ENCODE data around the gene SLC25A22. TPM values are rescaled to one million over a fixed set of nuclear protein-coding genes. Genes with fewer than 3 reads are reported as not detected.

The SLC25A22 gene
- total RNA-seq, 2 donors from 2014 or later = 55.8 to 69.5 TPM

- intact Hi-C loops (cut with DNase I) = no loop called here
Measured at GRCh38 chr11:791658-792534, 6.2 kb downstream of the SLC25A22 start.

GRCh38 chr11:790721-791564, 7.1 kb downstream of the SLC25A22 start:
- H3K27me3 ChIP-seq = no peaks in the 10 kb centered on the region
- no peak overlapping the region for H3K27ac ChIP-seq
- no peak for DNase-seq
- no peak overlapping the region for H3K4me3 ChIP-seq
- peaks cover 36% of the 10 kb centered on the region for H3K4me1 ChIP-seq
- H3K9me3 ChIP-seq = no peaks in the 10 kb centered on the region
- H3K36me3 ChIP-seq (replicated peaks in 1 of 2; ENCODE audit: insufficient read depth in 1 of 2, low read depth in 2 of 2) = peaks cover 0 to 5% of the 10 kb centered on the region in 2 donors
- TF ChIP-seq, protein P1, sequence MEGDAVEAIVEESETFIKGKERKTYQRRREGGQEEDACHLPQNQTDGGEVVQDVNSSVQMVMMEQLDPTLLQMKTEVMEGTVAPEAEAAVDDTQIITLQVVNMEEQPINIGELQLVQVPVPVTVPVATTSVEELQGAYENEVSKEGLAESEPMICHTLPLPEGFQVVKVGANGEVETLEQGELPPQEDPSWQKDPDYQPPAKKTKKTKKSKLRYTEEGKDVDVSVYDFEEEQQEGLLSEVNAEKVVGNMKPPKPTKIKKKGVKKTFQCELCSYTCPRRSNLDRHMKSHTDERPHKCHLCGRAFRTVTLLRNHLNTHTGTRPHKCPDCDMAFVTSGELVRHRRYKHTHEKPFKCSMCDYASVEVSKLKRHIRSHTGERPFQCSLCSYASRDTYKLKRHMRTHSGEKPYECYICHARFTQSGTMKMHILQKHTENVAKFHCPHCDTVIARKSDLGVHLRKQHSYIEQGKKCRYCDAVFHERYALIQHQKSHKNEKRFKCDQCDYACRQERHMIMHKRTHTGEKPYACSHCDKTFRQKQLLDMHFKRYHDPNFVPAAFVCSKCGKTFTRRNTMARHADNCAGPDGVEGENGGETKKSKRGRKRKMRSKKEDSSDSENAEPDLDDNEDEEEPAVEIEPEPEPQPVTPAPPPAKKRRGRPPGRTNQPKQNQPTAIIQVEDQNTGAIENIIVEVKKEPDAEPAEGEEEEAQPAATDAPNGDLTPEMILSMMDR (IDR thresholded peaks at IDR 0.05) = no peak
- no peak for TF ChIP-seq POLR2A (IDR thresholded peaks at IDR 0.05)
- no peak for ATAC-seq
- WGBS, 2 donors = 76 to 86% methylated on average over 12 to 18 of the region's 18 CpGs
- intact Hi-C loops (cut with DNase I) = no loop called here

More at GRCh38 chr11:791658-792534, 6.2 kb downstream of the SLC25A22 start:
- ATAC-seq (no peak), DNase-seq (no peak)
- Histone ChIP-seq H3K9me3 (no peaks in the 10 kb centered on the region), H3K4me3 (no peak overlapping the region), H3K27me3 (no peaks in the 10 kb centered on the region), H3K4me1 (peaks cover 45% of the 10 kb centered on the region), H3K27ac (no peak overlapping the region), H3K36me3 (replicated peaks in 1 of 2; ENCODE audit: insufficient read depth in 1 of 2, low read depth in 2 of 2) (peaks cover 0 to 5% of the 10 kb centered on the region in 2 donors)
- TF ChIP-seq, protein P1 (IDR thresholded peaks at IDR 0.05) = no peak
- TF ChIP-seq POLR2A (IDR thresholded peaks at IDR 0.05) = no peak
- WGBS, 2 donors = 86 to 87% methylated on average over 11 to 29 of the region's 49 CpGs

- 7% methylated on average over 41 of the region's 44 CpGs; no CpG with 5 or more reads in 1 of the 2 donors for WGBS, 2 donors
- TF ChIP-seq, protein P1 (IDR thresholded peaks at IDR 0.05) = no peak
- peak in 1 of 3 donors; percentile 2 for TF ChIP-seq POLR2A (IDR thresholded peaks at IDR 0.05)
- ATAC-seq (no peak), DNase-seq (no peak)
- intact Hi-C loops (cut with DNase I) = no loop called here
- H3K27ac ChIP-seq = no peak within 1 kb of the TSS
- no peak within 1 kb of the TSS for H3K4me3 ChIP-seq
- H3K9me3 ChIP-seq = no peaks in the 10 kb centered on the region
- peaks cover 0 to 5% of the 10 kb centered on the region in 2 donors for H3K36me3 ChIP-seq (replicated peaks in 1 of 2; ENCODE audit: insufficient read depth in 1 of 2, low read depth in 2 of 2)
- no peaks in the 10 kb centered on the region for H3K27me3 ChIP-seq
- peaks cover 28% of the 10 kb centered on the region for H3K4me1 ChIP-seq
Measured at GRCh38 chr11:789943-790342, 8.1 kb downstream of the SLC25A22 start, which contains the start of gene CEND1. CEND1 (minus strand) TSS chr11:790090; CDS start chr11:788576, 1,514 bp downstream.

GRCh38 chr11:788953-789940, 8.8 kb downstream of the SLC25A22 start:
- TF ChIP-seq POLR2A (IDR thresholded peaks at IDR 0.05) = no peak
- TF ChIP-seq, protein P1 (IDR thresholded peaks at IDR 0.05) = no peak
- 34 to 66% methylated on average over 5 to 28 of the region's 31 CpGs for WGBS, 2 donors
- intact Hi-C loops (cut with DNase I) = no loop called here
- Histone ChIP-seq H3K36me3 (replicated peaks in 1 of 2; ENCODE audit: insufficient read depth in 1 of 2, low read depth in 2 of 2) (peaks cover 0 to 5% of the 10 kb centered on the region in 2 donors), H3K4me3 (no peak overlapping the region), H3K27ac (no peak overlapping the region), H3K9me3 (no peaks in the 10 kb centered on the region), H3K27me3 (no peaks in the 10 kb centered on the region), H3K4me1 (peaks cover 21% of the 10 kb centered on the region)
- ATAC-seq (no peak), DNase-seq (no peak)

All from body of pancreas (tissue), 4 donors.